ENCODE measurements around the gene ZNF813.
"Not testable (repeated sequence)": the region's sequence is repeated elsewhere in the genome, so short reads cannot be mapped to it uniquely, and the experiment has no call there.

Gene ZNF813

GRCh38 chr19:53466726-53467484 is 628 bp upstream of the ZNF813 start:
- in situ Hi-C loops (cut with MboI; ENCODE audit: low sequenced_read_pairs, unreplicated experiment), result no loop called here
- DNase-seq (ENCODE audit: low spot score), result no peak
- TF ChIP-seq, protein P1, sequence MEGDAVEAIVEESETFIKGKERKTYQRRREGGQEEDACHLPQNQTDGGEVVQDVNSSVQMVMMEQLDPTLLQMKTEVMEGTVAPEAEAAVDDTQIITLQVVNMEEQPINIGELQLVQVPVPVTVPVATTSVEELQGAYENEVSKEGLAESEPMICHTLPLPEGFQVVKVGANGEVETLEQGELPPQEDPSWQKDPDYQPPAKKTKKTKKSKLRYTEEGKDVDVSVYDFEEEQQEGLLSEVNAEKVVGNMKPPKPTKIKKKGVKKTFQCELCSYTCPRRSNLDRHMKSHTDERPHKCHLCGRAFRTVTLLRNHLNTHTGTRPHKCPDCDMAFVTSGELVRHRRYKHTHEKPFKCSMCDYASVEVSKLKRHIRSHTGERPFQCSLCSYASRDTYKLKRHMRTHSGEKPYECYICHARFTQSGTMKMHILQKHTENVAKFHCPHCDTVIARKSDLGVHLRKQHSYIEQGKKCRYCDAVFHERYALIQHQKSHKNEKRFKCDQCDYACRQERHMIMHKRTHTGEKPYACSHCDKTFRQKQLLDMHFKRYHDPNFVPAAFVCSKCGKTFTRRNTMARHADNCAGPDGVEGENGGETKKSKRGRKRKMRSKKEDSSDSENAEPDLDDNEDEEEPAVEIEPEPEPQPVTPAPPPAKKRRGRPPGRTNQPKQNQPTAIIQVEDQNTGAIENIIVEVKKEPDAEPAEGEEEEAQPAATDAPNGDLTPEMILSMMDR (IDR thresholded peaks at IDR 0.05; ENCODE audit: borderline replicate concordance, control extremely low read depth, extremely low read depth, insufficient read depth, missing control alignments), result no peak

DNA sequence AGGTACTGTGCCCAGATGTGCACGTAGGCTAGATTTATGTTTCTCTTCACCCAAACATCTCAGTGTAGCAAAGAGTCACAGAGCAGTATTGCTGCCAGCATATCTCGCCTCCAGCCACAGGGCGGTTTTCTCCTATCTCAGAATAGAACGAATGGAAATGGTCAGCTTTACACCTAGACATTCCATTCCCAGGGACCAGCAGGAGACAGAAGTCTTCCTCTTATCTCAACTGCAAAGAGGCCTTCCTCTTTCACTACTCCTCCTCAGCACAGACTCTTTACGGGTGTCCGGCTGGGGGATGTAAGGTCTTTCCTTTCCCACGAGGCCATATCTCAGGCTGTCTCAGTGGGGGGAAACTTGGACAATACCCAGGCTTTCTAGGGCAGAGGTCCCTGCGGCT is 1.1 kb downstream of the ZNF813 start:
- in situ Hi-C loops (cut with MboI; ENCODE audit: low sequenced_read_pairs, unreplicated experiment); DNase-seq (ENCODE audit: low spot score): not testable (repeated sequence)

- TF ChIP-seq, protein P1 (IDR thresholded peaks at IDR 0.05; ENCODE audit: borderline replicate concordance, control extremely low read depth, extremely low read depth, insufficient read depth, missing control alignments), result no peak
- in situ Hi-C loops (cut with MboI; ENCODE audit: low sequenced_read_pairs, unreplicated experiment), result no loop called here
- no peak for DNase-seq (ENCODE audit: low spot score)
These were observed 4.4 kb downstream of the ZNF813 start for GRCh38 chr19:53471916-53472315.

GRCh38 chr19:53474832-53475231 is 7.3 kb downstream of the ZNF813 start:
- in situ Hi-C loops (cut with MboI; ENCODE audit: low sequenced_read_pairs, unreplicated experiment), result not testable (repeated sequence)

DNA sequence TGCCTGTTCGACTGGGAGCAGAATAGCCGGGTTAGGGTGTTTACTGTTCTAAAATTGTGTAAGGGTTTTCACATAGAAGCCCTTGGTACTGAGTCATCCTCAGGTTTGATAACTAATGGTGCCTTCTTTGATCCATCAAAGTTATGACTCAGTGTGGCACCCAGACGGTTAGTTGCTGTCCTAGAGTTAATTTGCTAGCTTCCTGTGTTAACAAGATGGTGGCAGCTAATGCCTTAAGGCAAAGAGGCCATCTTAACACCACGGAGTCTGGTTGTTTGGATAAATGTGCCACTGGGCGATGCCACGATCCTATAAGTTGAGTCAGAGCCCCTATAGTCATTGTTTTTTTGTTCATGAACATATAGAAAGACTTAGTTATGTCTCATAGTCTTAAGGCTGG is 7.9 kb downstream of the ZNF813 start:
- in situ Hi-C loops (cut with MboI; ENCODE audit: low sequenced_read_pairs, unreplicated experiment); DNase-seq (ENCODE audit: low spot score): not testable (repeated sequence)

More at GRCh38 chr19:53474832-53475231, 7.3 kb downstream of the ZNF813 start:
- DNase-seq (ENCODE audit: low spot score), result not testable (repeated sequence)

DNA sequence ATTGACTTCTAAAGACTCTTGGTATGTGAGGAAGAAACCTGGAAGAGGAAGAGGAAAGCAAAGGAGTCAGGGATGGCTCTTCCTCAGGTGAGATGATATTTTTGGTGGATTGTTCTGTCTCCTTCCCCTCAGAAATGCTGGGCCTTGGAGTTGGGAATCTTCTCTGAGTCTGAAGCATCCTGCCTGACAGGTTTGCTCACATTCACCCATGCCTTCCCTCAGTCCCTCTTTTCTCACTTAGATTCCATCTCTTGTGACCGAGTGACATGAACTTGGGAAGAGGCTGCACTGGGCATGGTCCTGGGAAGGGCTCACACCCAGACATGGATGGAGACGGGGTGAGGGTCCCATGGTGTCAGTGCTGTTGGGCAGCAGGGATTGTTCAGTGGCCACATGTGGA is 16.2 kb downstream of the ZNF813 start:
- DNase-seq (ENCODE audit: low spot score); in situ Hi-C loops (cut with MboI; ENCODE audit: low sequenced_read_pairs, unreplicated experiment): not testable (repeated sequence)

- in situ Hi-C loops (cut with MboI; ENCODE audit: low sequenced_read_pairs, unreplicated experiment), result no loop called here
- no peak for DNase-seq (ENCODE audit: low spot score)
- TF ChIP-seq, protein P1 (IDR thresholded peaks at IDR 0.05; ENCODE audit: borderline replicate concordance, control extremely low read depth, extremely low read depth, insufficient read depth, missing control alignments), result no peak
These were observed 17.8 kb downstream of the ZNF813 start for GRCh38 chr19:53485046-53486004.

- DNase-seq (ENCODE audit: low spot score), result no peak
- in situ Hi-C loops (cut with MboI; ENCODE audit: low sequenced_read_pairs, unreplicated experiment), result no loop called here
- TF ChIP-seq, protein P1 (IDR thresholded peaks at IDR 0.05; ENCODE audit: borderline replicate concordance, control extremely low read depth, extremely low read depth, insufficient read depth, missing control alignments), result no peak
These were observed 24.6 kb downstream of the ZNF813 start for GRCh38 chr19:53492153-53492552.

DNA sequence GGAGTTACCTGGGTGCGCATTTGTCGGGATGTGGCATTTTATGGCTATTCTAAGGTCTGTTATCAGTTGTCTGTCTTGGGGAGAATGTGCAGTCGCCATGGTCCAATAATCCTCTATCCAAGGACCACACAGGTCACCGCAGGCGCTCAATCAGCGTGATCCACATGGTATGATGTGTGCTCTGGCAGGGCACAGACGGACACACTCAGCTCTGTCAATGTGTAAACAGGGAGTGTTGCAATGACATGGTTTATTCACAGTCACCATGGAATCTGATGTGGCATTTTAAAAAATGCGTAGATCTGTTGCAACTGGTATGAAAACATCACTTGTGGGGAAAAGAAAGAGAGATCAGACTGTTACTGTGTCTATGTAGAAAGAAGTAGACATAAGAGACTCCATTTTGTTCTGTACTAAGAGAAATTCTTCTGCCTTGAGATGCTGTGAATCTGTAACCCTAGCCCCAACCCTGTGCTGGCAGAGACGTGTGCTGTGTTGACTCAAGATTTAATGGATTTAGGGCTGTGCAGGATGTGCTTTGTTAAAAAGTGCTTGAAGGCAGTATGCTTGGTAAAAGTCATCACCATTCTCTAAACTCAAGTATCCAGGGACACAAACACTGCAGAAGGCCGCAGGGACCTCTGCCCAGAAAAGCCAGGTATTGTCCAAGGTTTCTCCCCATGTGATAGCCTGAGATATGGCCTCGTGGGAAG is 29.9 kb downstream of the ZNF813 start:
- DNase-seq (ENCODE audit: low spot score); in situ Hi-C loops (cut with MboI; ENCODE audit: low sequenced_read_pairs, unreplicated experiment): not testable (repeated sequence)

- DNase-seq (ENCODE audit: low spot score); in situ Hi-C loops (cut with MboI; ENCODE audit: low sequenced_read_pairs, unreplicated experiment): not testable (repeated sequence)
These were observed 30.5 kb downstream of the ZNF813 start for GRCh38 chr19:53498024-53498395.

- in situ Hi-C loops (cut with MboI; ENCODE audit: low sequenced_read_pairs, unreplicated experiment); DNase-seq (ENCODE audit: low spot score): not testable (repeated sequence)
These were observed 35.6 kb downstream of the ZNF813 start for GRCh38 chr19:53503151-53503550.

DNA sequence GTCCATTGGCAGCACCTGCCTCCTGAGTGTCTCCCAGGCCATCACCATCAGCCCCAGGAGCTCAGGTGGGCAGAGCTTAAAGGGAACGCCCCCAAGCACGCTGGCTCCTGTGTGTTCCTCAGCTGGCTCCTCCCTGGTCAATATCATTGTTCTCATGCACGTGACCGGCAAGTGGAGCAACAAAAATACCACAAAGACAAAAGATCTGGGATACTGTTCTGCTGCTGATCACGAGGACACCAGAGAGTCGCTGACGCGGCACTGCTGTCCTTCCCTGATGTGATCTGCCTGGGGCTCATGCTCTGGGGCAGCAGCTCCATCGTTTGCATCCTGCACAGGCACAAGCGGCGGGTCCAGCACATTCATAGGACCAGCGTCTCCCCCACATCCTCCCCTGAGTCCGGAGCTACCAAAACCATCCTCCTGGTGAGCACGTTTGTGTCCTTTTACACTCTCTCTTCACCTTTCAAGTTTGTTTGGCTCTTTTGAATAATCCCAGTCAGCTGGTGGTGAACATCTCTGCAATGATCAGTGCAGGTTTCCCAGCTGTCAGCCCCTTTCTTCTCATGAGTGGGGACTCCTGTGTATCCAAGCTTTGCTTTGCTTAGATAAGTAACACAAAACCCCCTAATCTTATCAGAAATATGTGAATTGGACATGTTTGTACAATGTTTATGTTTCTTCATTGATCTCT is 36.3 kb downstream of the ZNF813 start:
- DNase-seq (ENCODE audit: low spot score); in situ Hi-C loops (cut with MboI; ENCODE audit: low sequenced_read_pairs, unreplicated experiment): not testable (repeated sequence)
